Activated CD4-positive, CD25-positive, alpha-beta regulatory T cell treated with anti-CD3 and anti-CD28 coated beads, Interleukin-2, amount 50 U/mL, for 72 hours (primary cell): ENCODE data around the gene LOXL1.
"Not testable (repeated sequence)": the region's sequence is repeated elsewhere in the genome, so short reads cannot be mapped to it uniquely, and the experiment has no call there.

Experiments
- DNase-seq: peaks from one replicate; pipeline ENCODE4 v3.0.0; 2021

Gene LOXL1

GRCh38 chr15:73955861-73956742 lies 29.8 kb downstream of the LOXL1 start:
- no peak for DNase-seq

DNA sequence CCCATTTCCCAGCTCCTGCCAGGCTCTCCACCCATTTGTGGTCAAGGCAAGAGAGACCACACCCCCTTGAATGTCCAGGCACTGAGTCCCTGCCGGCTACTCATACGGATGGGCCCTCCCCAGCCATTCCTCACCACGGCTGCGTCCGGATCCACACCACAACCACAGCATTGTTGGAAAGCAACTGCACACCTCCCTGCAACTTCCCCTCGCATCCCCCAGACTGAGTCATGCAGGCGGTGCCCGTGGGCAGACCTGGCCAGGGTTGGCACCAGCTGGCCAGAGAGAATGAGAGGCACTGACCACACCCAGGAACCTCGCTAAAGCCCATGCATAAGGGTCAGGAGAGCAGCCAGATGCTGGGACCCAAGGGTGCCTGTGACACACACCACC lies 30.5 kb downstream of the LOXL1 start:
- no peak for DNase-seq

- no peak for DNase-seq
Observed at GRCh38 chr15:73957276-73957675, 31.0 kb downstream of the LOXL1 start.

GRCh38 chr15:73957785-73958184 lies 31.5 kb downstream of the LOXL1 start:
- DNase-seq, result no peak

DNA sequence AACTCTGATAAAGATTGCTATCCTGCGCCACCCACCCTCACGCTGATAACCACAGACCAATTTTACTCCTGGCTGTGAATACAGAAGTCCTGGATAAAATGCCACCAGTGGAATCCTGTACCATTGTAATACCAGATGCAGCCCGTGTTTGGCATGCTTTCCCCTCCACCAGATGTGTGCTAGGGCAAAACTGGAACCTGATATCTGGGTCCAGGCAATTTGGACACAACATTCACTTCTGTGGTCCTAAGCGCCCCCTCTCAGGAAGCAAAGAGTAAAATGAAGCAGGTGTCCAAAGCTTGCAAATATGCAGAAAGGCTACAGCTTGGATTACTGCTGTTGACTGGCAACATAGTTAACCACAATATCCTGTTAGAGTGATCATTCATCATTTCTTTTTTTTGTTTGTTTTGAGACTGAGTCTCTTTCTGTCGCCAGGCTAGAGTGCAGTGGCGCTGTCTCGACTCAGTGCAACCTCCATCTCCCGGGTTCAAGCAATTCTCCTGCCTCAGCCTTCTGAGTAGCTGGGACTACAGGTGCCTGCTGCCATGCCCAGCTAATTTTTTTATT lies 32.8 kb downstream of the LOXL1 start:
- no peak for DNase-seq

DNA sequence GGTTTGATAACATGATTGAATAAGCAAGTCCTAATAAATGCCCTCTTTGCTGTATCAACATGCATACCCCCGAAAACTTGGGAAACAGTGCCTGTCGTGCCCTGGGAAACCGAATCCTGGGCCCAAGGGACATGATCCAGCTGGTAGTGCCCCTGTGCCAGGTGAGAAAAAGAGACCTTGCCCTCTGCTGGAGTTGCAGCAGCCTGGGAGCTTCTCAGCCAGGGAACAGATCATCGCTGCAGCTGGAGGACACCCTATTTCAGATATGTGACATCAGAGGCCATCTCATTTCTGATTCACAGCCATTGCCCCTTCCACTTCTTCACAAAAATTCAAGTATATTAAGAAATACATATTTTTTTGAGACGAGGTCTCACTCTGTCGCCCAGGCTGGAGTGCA lies 33.5 kb downstream of the LOXL1 start:
- no peak for DNase-seq

DNA sequence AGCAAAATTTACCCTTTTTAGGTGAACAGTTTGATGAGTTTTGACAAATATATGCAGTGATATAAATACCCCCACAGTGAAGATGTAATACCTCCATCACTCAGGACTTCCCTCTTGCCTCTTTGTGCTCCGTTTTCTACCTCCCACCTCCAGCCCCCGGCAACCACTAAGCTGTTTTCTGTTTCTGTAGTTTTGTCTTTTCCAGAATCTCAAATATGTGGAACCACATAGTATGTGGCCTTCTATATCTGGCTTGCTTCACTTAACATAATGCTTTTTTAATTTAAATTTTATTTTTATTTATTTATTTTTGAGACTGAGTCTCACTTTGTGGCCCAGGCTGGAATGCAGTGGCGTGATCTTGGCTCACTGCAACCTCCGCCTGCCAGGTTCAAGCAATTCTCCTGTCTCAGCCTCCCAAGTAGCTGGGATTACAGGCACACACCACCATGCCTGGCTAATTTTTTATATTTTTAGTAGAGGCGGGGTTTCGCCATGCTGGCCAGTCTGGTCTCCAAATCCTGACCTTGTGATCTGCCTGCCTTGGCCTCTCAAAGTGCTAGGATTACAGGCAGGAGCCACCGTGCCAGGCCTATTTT lies 34.3 kb downstream of the LOXL1 start:
- not testable (repeated sequence) for DNase-seq

DNA sequence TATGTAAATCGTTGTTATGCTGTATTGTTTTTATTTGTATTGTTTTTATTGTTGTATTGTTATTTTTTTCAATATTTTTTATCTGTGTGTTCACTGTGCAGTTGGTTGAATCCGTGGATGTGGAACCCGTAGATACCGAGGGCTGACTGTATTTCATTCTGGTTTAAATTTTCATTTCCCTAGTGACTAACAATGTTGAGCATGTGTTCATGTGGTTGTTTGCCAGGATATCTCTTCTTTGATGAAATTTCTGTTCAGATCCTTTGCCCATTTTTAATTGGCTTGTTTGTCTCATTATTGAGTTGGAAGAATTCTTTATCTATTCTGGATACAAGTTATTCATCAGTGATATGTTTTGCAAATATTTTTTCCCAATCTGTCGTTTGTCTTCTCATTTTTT lies 36.2 kb downstream of the LOXL1 start:
- no peak for DNase-seq

GRCh38 chr15:73964736-73965093 lies 38.5 kb downstream of the LOXL1 start:
- peak; percentile 87 for DNase-seq

DNA sequence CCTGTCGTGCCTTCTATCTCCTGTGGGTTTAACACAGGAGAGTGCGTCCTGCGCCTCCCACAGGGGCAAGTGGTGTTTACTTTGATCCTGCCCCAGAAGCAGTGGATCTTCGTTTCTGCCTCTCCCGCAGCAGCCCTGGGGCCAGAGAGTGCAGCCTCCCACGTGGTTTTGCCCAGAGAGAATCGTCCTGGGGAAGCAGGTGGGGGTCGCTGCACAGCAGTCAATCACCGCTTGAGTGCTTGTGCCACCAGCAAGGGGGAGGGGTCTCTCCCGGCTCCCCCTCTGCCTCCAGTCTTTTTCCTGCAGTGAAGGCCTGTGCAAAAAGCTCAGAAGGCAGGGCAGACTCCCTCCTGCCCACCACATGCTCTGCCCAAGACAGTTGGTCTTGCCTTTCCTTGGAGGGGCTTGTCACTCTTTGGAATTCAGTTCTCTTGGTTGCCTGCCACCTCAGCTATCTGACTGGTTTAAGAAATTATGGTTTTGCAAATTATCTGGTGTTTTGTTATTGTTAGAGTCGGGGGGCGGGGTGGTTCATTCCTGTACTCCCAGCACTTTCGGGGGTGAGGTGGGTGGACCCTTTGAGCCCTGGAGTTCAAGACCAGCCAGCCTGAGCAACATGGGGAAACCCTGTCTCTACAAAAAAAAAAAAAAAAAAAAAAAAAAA lies 39.0 kb downstream of the LOXL1 start:
- DNase-seq, result no peak

DNA sequence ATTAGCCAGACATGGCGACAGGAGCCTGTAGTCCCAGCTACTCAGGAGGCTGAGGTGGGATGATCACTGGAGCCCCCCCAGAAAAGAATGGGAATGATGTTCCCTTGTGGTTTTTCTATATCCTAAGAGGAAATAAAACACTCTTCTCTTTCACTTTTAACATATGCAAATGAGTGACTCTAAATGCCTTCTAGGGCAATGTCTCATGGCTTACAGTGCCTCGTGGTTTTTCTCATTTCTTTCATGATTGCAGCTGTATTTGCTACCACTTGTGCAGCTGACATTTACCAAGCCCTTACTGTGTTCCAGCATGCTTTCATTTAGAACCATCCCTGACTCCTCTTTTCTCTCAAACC lies 39.5 kb downstream of the LOXL1 start:
- DNase-seq, result no peak

DNA sequence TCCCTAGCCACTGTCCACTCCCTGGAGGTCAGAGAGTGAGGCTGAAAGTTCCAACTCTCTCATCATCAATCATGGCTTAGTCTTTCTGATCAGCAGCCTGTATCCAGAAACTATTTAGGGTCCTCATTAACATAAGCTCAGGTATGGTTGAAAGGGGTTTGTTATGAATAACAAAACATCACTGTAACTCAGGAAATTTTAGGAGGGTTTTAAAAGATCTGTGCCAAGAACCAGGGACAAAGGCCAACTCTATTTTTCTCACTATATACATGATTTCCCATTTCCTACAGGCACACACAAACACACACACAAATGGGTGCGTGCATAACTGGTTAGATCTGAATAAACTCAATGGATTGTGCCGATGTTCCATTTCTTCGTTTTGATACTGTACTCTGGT lies 42.2 kb downstream of the LOXL1 start:
- DNase-seq, result no peak

DNA sequence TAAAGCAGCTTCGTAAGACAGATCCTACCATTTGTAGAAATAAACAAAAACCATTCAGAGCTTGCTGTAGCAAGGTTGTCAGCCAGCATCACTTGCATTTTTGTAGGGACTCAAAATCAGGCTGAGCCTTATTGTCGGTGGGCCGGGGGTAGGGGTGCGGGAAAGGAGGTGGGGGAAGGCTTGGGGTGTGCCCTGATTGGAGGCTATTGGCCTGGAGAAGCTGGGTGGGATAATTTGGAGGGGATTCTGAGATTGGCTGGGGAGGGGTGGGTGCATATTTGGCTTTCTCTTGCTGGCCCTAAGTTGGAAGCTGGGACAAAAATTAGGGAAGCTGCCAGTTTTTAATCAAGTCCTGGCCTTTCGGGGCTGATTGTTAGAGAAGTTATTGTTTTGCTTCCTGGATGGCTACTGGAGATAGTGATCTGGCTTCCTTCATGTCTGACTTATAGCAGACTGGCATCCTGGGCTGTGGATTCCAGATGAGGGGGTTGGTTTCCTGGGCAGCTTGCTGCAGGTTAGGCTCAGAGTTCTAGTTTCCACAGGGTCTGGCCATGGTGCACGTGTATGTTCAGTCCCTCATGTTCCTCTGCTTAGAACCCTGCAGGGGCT lies 43.0 kb downstream of the LOXL1 start:
- no peak for DNase-seq

GRCh38 chr15:73972984-73973682 lies 46.9 kb downstream of the LOXL1 start:
- peak; percentile 73 for DNase-seq

GRCh38 chr15:73973683-73974200 lies 47.5 kb downstream of the LOXL1 start:
- peak; percentile 28 for DNase-seq

DNA sequence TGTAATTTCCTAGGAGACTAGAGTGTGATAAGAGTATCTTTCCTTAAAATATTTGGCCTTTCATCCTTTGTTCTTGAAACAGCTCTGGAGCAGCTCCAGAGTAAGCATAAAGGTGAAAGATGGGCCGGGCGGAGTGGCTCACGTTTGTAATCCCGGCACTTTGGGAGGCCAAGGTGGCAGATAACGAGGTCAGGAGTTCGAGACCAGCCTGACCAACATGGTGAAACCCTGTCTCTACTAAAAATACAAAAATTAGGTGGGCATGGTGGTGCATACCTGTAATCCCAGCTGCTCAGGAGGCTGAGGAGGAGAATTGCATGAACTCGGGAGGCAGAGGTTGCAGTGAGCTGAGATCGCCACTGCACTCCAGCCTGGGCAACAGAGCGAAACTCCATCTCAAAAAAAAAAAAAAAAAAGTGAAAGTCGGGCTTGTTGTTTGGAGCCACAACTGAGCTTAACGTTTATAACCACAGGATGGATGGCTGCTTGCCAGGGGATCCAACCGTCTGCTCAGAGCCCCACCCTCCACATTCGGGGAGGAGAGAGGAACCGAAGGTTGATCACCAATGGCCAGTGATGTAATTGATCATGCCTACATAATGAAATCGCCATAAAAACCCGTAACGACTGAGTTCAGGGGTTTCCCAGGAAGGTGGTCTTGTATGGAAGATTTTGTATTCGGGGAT lies 49.3 kb downstream of the LOXL1 start:
- peak; percentile 23 for DNase-seq

- peak; percentile 3 for DNase-seq
Observed at GRCh38 chr15:73978896-73979295, 52.6 kb downstream of the LOXL1 start.

DNA sequence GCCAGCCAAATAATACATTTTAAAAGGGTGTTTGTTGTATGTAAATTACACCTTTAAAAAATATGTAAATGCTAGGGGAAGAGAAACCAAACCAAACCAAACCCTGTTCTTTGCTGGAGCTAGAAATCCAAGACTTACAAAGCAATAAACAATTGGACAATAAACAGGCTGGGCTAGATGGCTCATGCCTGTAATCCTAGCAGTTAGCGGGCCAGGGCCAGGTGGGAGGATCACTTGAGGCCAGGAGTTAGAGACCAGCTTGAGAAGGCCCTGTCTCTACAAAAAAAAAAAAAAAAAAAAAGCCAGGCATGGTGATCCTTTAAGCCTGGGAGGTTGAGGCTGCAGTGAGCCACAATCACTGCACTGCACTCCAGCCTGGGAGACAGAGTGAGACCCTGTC lies 53.4 kb downstream of the LOXL1 start:
- DNase-seq, result no peak

GRCh38 chr15:73981761-73982221 lies 55.5 kb downstream of the LOXL1 start:
- no peak for DNase-seq

GRCh38 chr15:73982222-73982962 lies 56.1 kb downstream of the LOXL1 start:
- no peak for DNase-seq

DNA sequence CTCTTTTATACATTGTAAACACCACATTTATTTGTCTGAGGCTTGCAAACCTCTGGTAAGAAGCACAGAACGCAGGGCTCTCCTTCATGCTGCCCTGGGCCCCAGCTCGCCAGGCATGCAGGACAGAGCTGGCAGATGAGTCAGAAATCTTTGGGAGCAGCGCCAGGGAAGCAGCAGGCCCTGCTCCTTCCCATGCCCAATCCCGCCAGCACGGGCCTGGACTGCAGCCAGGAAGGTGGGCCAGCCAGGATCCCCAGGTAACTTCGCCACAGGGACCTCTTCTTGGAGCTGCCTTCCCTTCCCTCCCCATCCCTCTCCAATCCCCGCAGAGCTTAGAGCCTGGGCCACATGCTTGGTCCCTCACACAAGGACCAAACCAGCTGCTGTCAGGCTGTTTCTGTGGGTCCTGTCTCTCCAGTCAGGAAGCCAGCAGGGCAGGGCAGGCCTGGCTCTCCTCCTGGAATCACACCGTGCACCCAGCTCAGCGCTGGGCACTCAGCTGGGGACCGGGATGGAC lies 57.0 kb downstream of the LOXL1 start:
- DNase-seq, result no peak
